BJ (cell line): Measurements from ENCODE around the gene DGKQ. TPM values are rescaled to one million over a fixed set of nuclear protein-coding genes. Genes with fewer than 3 reads are reported as not detected.

ENCODE experiments used
- CTCF ChIA-PET: fragments of 350-600 bp; formaldehyde crosslinking; extraction: SDS; loops from one replicate; lab custom pipeline; 2021; ENCODE audit warnings: antibody characterized with exemption, inconsistent platforms; lab: Yijun Ruan, JAX
- POLR2A ChIA-PET: fragments of 300-600 bp; sonication (Branson Sonifier 250); formaldehyde crosslinking; extraction: SDS; loops from one replicate; lab custom pipeline; 2021; ENCODE audit warnings: antibody characterized with exemption; lab: Charles Lee
- DNase-seq: peaks from one replicate; pipeline ENCODE4 v3.0.0-alpha.2; 2011; ENCODE audit warnings: low read depth
- H3K27me3 ChIP-seq: 2 replicates; pipeline ENCODE4 v1.6.0; 2011; ENCODE audit warnings: low read length; ENCODE audit not compliant: control insufficient read depth, insufficient read depth
- H3K36me3 ChIP-seq: 2 replicates; pipeline ENCODE4 v1.5.1; 2011; ENCODE audit warnings: low read length; ENCODE audit not compliant: control insufficient read depth, insufficient read depth
- H3K4me3 ChIP-seq: 2 replicates; pipeline ENCODE4 v1.5.1; 2011; ENCODE audit warnings: low read depth, mild to moderate bottlenecking, control low read depth, low read length
- polyA plus RNA-seq: library from polyadenylated mRNA; depleted of rRNA; stranded (reverse); fragments of >200 nt; gene quantifications from 2 replicates; pipeline ENCODE4 v1.2.3, GENCODE V29; 2011
- TF ChIP-seq, protein P1 (sequence below): IDR thresholded peaks from 2 replicates; pipeline ENCODE4 v1.5.1; 2011; ENCODE audit warnings: low read depth, mild to moderate bottlenecking, control low read depth, inconsistent platforms, low read length, moderate library complexity; ENCODE audit not compliant: insufficient read depth

The DGKQ gene
- polyA plus RNA-seq, 1 experiment = 6.5 TPM

GRCh38 chr4:960140-960635 lies 13.2 kb downstream of the DGKQ start:
- CTCF ChIA-PET = no interaction called here
- no peak for DNase-seq
- TF ChIP-seq, protein P1, sequence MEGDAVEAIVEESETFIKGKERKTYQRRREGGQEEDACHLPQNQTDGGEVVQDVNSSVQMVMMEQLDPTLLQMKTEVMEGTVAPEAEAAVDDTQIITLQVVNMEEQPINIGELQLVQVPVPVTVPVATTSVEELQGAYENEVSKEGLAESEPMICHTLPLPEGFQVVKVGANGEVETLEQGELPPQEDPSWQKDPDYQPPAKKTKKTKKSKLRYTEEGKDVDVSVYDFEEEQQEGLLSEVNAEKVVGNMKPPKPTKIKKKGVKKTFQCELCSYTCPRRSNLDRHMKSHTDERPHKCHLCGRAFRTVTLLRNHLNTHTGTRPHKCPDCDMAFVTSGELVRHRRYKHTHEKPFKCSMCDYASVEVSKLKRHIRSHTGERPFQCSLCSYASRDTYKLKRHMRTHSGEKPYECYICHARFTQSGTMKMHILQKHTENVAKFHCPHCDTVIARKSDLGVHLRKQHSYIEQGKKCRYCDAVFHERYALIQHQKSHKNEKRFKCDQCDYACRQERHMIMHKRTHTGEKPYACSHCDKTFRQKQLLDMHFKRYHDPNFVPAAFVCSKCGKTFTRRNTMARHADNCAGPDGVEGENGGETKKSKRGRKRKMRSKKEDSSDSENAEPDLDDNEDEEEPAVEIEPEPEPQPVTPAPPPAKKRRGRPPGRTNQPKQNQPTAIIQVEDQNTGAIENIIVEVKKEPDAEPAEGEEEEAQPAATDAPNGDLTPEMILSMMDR = no peak
- Histone ChIP-seq H3K27me3 (no peaks in the 10 kb centered on the region), H3K36me3 (peaks cover 35% of the 10 kb centered on the region), H3K4me3 (no peak overlapping the region)
- POLR2A ChIA-PET = no interaction called here

DNA sequence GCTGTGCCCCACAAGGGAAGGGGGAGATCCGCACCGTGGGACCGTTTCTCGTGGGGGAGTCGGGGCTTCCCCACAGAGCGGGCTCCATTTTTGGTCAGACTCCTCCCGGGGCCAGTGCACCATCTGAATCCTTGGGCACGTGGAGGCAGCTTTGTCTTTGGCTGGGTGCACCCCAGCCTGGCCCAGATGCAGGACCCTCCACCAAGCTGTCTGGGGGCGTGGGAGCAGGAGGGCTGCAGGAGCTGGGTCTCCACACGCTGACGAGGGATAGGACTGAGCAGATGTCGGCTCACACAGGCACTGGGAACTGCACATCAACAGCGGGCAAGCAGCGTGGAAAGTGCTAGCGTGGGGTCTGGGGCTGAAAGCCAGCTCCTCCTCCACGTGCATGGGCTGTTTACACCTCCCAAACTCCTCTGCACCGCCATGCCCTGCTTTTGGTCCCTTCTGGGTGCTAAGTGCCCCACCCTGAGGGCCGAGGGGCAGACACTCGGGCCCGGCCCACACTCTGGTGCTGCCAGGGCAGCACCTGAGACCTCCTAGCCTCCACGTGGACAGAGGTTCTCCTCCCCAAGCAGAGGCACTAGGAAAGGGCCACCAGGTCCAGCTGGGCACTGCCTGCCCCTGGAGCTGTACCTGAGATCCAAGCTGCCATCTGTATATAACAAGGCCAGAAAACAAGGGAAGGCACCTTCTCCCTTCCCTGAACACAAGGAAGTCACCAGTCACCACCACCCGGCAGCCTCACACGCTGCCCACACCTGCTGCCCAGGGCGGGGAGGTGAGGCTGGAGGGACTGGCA lies 13.8 kb downstream of the DGKQ start:
- no peak overlapping the region for H3K4me3 ChIP-seq
- no peaks in the 10 kb centered on the region for H3K27me3 ChIP-seq
- CTCF ChIA-PET = no interaction called here
- DNase-seq = no peak
- peaks cover 33% of the 10 kb centered on the region for H3K36me3 ChIP-seq
- POLR2A ChIA-PET = no interaction called here
- TF ChIP-seq, protein P1 = no peak

DNA sequence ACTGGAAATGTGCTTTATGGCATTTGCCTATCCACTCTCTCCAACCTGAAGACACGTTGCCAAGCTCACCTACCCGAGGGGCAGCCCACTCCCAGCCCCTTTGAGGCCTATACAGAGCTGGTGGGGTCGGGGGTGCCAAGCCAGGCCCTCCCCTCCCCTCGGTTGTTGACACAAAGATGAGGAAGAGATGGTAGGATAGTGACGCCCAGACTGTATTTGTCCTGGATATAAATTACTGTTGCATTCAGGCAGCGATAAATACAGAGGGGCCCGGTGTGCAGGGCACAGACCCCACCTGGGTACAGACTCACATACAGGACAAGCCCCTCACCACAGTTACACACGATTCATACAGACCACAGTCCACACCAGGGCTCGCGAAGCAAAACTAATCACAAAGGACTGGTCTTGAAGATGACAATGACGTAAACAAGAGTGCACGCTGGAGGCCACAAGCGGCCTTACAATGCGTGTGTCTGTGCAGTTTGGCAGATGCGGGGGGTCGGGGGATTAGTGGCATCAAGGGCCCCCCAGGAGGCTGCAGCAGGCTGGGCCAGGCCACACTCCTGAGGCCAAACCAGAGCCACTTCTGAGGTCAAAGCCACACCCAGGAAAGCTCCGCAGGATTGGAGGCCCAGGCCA lies 14.6 kb downstream of the DGKQ start:
- peaks cover 32% of the 10 kb centered on the region for H3K36me3 ChIP-seq
- H3K27me3 ChIP-seq = no peaks in the 10 kb centered on the region
- H3K4me3 ChIP-seq = no peak overlapping the region
- TF ChIP-seq, protein P1 = no peak
- DNase-seq = no peak
- ChIA-PET CTCF (no interaction called here), POLR2A (no interaction called here)

DNA sequence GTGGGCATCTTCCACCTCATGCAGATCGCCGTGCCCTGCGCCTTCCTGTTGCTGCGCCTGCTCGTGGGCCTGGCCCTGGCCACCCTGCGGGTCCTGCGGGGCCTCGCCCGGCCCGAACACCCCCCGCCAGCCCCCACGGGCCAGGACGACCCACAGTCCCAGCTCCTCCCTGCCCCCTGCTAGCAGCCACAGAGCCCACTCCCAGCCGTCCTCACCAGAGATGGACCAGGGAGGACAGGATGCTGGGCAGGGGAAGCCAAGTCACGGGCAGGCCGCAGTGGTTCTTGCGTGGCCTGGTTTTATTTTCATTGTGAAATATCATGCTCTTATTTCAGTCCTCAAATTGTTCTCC lies 15.1 kb downstream of the DGKQ start:
- H3K27me3 ChIP-seq = no peaks in the 10 kb centered on the region
- POLR2A ChIA-PET = no interaction called here
- H3K36me3 ChIP-seq = peaks cover 30% of the 10 kb centered on the region
- CTCF ChIA-PET = no interaction called here
- TF ChIP-seq, protein P1 = no peak
- H3K4me3 ChIP-seq = no peak overlapping the region
- no peak for DNase-seq

DNA sequence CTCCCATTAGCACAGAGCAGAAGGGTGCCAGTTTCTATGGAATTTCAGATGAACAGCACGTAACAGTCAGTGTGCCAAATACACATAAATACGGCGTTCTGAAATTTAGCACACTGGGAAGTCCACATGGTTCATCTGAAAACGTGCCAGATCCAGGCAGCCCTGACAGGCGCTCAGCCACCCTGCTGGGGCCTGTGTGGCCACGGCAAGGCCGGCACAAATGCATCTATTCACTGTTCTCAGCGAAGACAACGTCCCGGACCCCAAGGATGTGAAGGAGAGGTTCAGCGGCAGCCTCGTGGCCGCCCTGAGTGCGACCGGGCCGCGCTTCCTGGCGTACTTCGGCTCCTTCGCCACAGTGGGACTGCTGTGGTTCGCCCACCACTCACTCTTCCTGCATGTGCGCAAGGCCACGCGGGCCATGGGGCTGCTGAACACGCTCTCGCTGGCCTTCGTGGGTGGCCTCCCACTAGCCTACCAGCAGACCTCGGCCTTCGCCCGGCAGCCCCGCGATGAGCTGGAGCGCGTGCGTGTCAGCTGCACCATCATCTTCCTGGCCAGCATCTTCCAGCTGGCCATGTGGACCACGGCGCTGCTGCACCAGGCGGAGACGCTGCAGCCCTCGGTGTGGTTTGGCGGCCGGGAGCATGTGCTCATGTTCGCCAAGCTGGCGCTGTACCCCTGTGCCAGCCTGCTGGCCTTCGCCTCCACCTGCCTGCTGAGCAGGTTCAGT lies 15.6 kb downstream of the DGKQ start:
- ChIA-PET POLR2A (no interaction called here), CTCF (no interaction called here)
- TF ChIP-seq, protein P1 = no peak
- no peak overlapping the region for H3K4me3 ChIP-seq
- H3K36me3 ChIP-seq = peaks cover 27% of the 10 kb centered on the region
- DNase-seq = no peak
- no peaks in the 10 kb centered on the region for H3K27me3 ChIP-seq
